Lower lobe of right lung (tissue), 2 donors: ENCODE data around the gene PRSS38. TPM values are rescaled to one million over a fixed set of nuclear protein-coding genes. Genes with fewer than 3 reads are reported as not detected.

Experiments
- ATAC-seq, 2 donors: fragments of 200-7000 bp; cut with Tn5 transposase; one replicate each; pipeline ENCODE4 v1.9.1; 2020 to 2022; ENCODE audit warnings: mild to moderate bottlenecking in 2 of 2, moderate library complexity in 2 of 2
- DNase-seq: peaks from one replicate; pipeline ENCODE4 v3.0.0-alpha.2; 2020
- H3K27ac ChIP-seq: fragments of 200-600 bp; one replicate; pipeline ENCODE4 v1.8.0; 2022
- H3K27me3 ChIP-seq: fragments of 200-600 bp; one replicate; pipeline ENCODE4 v1.8.0; 2022; ENCODE audit warnings: low read depth
- H3K36me3 ChIP-seq: fragments of 200-600 bp; one replicate; pipeline ENCODE4 v1.8.0; 2022; ENCODE audit warnings: mild to moderate bottlenecking
- H3K4me1 ChIP-seq: fragments of 200-600 bp; one replicate; pipeline ENCODE4 v1.8.0; 2022
- H3K4me3 ChIP-seq: fragments of 200-600 bp; one replicate; pipeline ENCODE4 v1.8.0; 2022; ENCODE audit warnings: mild to moderate bottlenecking
- H3K9me3 ChIP-seq: fragments of 200-600 bp; one replicate; pipeline ENCODE4 v1.8.0; 2022
- CTCF ChIP-seq: fragments of 200-600 bp; IDR thresholded peaks from one replicate; pipeline ENCODE4 v1.8.0; 2022; ENCODE audit warnings: antibody characterized with exemption, mild to moderate bottlenecking
- intact Hi-C: fragments of 100-400 bp; cut with DNase I; formaldehyde crosslinking; loops from one replicate; pipeline ENCODE4 v1.11.0; 2022
- total RNA-seq: library from RNA; stranded (reverse); fragmentation: NEBNext Ultra II Directional; extraction: Animal tissue kit (Norgen Biotek cat#: 25700); gene quantifications from one replicate; pipeline ENCODE4 v1.2.1, GENCODE V29; 2021
- donor health status: DM: no; HTN: yes; CAD: no; lungs with severe emphysema.

PRSS38 gene
- total RNA-seq, 1 donor from 2014 or later, result not detected

GRCh38 chr1:227785805-227786671 is 29.4 kb upstream of the PRSS38 start:
- H3K9me3 ChIP-seq, result no peaks in the 10 kb centered on the region
- H3K36me3 ChIP-seq, result peaks cover 6% of the 10 kb centered on the region
- intact Hi-C loops, result no loop called here
- TF ChIP-seq CTCF, result no peak
- H3K27me3 ChIP-seq, result no peaks in the 10 kb centered on the region
- peak overlapping the region; percentile 68 for H3K4me3 ChIP-seq
- ATAC-seq (no peak), DNase-seq (no peak)
- no peak overlapping the region for H3K27ac ChIP-seq
- H3K4me1 ChIP-seq, result peaks cover 22% of the 10 kb centered on the region

GRCh38 chr1:227786673-227787512 is 28.6 kb upstream of the PRSS38 start:
- peak; percentile 57 for DNase-seq
- no peak for TF ChIP-seq CTCF
- peak; percentile 13 to 17 for ATAC-seq
- H3K27ac ChIP-seq, result peak overlapping the region; percentile 83
- intact Hi-C loops, result no loop called here
- peak overlapping the region; percentile 68 for H3K4me3 ChIP-seq
- H3K4me1 ChIP-seq, result peaks cover 22% of the 10 kb centered on the region
- H3K27me3 ChIP-seq, result no peaks in the 10 kb centered on the region
- peaks cover 3% of the 10 kb centered on the region for H3K36me3 ChIP-seq
- H3K9me3 ChIP-seq, result no peaks in the 10 kb centered on the region

GRCh38 chr1:227787513-227788270 is 27.8 kb upstream of the PRSS38 start:
- ATAC-seq (peak; percentile 96), DNase-seq (peak; percentile 96)
- Histone ChIP-seq H3K36me3 (no peaks in the 10 kb centered on the region), H3K4me3 (peak overlapping the region; percentile 68), H3K4me1 (peaks cover 22% of the 10 kb centered on the region), H3K27ac (peak overlapping the region; percentile 83), H3K9me3 (no peaks in the 10 kb centered on the region), H3K27me3 (no peaks in the 10 kb centered on the region)
- intact Hi-C loops, result no loop called here
- no peak for TF ChIP-seq CTCF

GRCh38 chr1:227788271-227789083 is 27.0 kb upstream of the PRSS38 start:
- DNase-seq, result peak; percentile 87
- intact Hi-C loops, result no loop called here
- Histone ChIP-seq H3K36me3 (no peaks in the 10 kb centered on the region), H3K27ac (peak overlapping the region; percentile 60), H3K4me1 (peaks cover 22% of the 10 kb centered on the region), H3K9me3 (no peaks in the 10 kb centered on the region), H3K4me3 (peak overlapping the region; percentile 68), H3K27me3 (no peaks in the 10 kb centered on the region)
- peak; percentile 81 to 86 for ATAC-seq
- no peak for TF ChIP-seq CTCF
